ENCODE data around the gene KLHL40.

KLHL40 gene

DNA sequence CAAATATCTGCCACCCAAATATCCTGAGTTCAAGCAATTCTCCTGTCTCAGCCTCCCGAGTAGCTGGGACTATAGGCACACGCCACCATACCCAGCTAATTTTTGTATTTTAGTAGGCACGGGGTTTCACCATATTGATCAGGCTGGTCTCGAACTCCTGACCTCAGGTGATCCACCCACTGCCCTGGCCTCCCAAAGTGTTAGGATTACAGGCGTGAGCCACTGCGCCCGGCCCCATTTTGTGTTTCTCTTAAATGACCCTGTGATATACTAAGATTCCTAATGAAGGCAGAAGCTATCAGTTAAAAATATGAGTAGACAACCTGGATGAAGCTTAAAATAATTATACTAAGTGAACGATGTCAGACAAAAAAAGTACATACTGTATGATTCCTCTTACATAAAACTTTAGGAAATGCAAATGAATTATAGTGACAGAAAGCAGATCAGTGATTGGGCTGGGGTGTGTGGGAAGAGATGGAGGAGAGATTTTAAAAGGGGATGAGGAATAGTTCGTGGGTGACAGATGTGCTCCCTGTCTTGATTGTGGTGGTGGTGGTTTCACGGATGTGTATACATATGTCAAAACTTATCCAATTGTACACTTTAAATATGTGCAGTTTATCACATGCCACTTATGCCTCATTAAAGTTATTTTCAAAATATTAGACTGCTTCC lies 3.8 kb upstream of the KLHL40 start:
- TF ChIP-seq, protein P1, sequence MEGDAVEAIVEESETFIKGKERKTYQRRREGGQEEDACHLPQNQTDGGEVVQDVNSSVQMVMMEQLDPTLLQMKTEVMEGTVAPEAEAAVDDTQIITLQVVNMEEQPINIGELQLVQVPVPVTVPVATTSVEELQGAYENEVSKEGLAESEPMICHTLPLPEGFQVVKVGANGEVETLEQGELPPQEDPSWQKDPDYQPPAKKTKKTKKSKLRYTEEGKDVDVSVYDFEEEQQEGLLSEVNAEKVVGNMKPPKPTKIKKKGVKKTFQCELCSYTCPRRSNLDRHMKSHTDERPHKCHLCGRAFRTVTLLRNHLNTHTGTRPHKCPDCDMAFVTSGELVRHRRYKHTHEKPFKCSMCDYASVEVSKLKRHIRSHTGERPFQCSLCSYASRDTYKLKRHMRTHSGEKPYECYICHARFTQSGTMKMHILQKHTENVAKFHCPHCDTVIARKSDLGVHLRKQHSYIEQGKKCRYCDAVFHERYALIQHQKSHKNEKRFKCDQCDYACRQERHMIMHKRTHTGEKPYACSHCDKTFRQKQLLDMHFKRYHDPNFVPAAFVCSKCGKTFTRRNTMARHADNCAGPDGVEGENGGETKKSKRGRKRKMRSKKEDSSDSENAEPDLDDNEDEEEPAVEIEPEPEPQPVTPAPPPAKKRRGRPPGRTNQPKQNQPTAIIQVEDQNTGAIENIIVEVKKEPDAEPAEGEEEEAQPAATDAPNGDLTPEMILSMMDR (IDR thresholded peaks at IDR 0.05; ENCODE audit: insufficient read depth, missing control alignments), result no peak
- no peak for DNase-seq (ENCODE audit: insufficient read length, low spot score)
- FAIRE-seq, result no peak

DNA sequence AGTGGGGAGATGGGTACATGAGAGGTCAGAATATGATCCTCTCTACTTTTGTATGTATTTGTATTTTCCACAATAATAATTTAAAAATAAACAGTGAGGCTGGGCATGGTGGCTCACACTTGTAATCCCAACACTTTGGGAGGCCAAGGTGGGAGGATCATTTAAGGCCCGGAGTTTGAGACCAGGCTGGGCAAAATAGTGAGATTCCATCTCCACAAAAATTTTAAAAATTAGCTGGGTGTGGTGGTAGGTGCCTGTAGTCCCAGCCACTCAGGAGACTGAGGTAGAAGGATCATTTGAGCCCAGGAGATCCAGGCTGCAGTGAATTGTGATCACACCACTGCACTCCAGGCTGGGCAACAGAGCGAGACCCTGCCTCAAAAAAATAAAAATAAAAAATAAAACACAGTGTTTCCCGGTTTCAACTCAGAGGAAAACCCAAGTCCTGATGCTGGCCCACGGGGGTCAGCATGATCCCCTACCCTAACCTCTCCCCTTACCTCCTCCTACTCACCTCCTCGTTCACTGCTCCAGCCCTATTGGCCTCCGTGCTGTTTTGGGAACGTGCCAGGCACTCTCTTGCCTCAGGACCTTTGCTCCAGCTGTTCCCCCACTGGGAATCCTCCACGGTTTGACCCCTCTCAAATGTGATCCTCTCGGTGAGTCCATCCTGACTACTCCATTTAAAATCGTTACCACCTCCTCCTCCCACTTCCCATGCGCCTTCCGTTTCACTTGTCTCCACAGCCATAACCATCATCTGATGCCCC lies 2.9 kb upstream of the KLHL40 start:
- TF ChIP-seq, protein P1 (IDR thresholded peaks at IDR 0.05; ENCODE audit: insufficient read depth, missing control alignments), result no peak
- FAIRE-seq, result no peak
- no peak for DNase-seq (ENCODE audit: insufficient read length, low spot score)

DNA sequence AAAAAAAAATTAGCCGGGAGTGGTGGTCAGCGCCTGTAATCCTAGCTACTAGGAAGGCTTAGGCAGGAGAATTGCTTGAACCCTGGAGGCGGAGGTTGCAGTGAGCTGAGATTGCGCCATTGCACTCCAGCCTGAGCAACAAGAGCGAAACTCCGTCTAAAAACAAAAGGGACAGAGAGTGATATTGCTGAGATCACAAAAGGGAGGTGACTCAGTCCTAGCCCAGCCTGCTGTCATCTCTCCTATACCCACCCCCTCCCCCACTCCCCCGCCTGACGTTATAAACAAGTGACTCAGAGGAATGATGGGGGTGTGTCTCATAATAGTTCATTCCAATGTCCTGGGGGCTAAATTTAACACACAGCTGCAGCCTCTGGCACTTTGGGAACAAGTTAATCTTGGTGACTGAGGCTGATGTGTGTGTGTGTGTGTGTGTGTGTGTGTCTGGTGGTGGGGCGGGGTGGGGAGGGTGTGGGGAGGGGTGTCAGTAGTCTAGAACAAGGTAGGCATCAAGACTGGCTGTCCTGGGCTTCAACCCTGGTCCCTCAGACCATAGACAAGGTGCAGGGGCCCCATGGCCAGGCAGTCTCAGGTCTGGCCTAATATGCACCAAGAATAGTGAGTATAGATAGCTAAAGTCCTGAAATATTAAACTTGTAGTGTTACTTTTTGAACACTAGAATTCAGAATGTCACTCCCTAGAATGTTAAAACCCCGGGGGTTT lies 1.3 kb upstream of the KLHL40 start:
- TF ChIP-seq, protein P1 (IDR thresholded peaks at IDR 0.05; ENCODE audit: insufficient read depth, missing control alignments), result no peak
- DNase-seq (ENCODE audit: insufficient read length, low spot score) (no peak), FAIRE-seq (no peak)

- DNase-seq (ENCODE audit: insufficient read length, low spot score), result no peak
- no peak for FAIRE-seq
- TF ChIP-seq, protein P1 (IDR thresholded peaks at IDR 0.05; ENCODE audit: insufficient read depth, missing control alignments), result no peak
These were observed 540 bp upstream of the KLHL40 start for GRCh38 chr3:42684632-42685362.

GRCh38 chr3:42685891-42686820 lies 819 bp downstream of the KLHL40 start:
- FAIRE-seq (no peak), DNase-seq (ENCODE audit: insufficient read length, low spot score) (no peak)
- TF ChIP-seq, protein P1 (IDR thresholded peaks at IDR 0.05; ENCODE audit: insufficient read depth, missing control alignments), result no peak
